ENCODE results near the gene AIFM3. TPM values are rescaled to one million over a fixed set of nuclear protein-coding genes. Genes with fewer than 3 reads are reported as not detected.

AIFM3 gene
- total RNA-seq, 1 experiment from 2014 or later, result 2.6 TPM

GRCh38 chr22:21029486-21030025, 62.5 kb downstream of the AIFM3 start:
- TF ChIP-seq ETV6 (CRISPR knock-in tag; IDR thresholded peaks at IDR 0.05) (no peak), CREM (CRISPR knock-in tag; IDR thresholded peaks at IDR 0.05) (no peak), ZNF263 (CRISPR knock-in tag; IDR thresholded peaks at IDR 0.05; ENCODE audit: low read depth) (no peak), PREB (CRISPR knock-in tag; IDR thresholded peaks at IDR 0.05; ENCODE audit: borderline replicate concordance) (no peak), ATF2 (CRISPR knock-in tag; IDR thresholded peaks at IDR 0.05; ENCODE audit: borderline replicate concordance, low read depth) (no peak), CREB1 (CRISPR knock-in tag; IDR thresholded peaks at IDR 0.05) (no peak), ZNF425 (CRISPR knock-in tag; conservative IDR thresholded peaks at IDR 0.05) (no peak), MYBL2 (CRISPR knock-in tag; IDR thresholded peaks at IDR 0.05) (no peak), GABPB1 (CRISPR knock-in tag; IDR thresholded peaks at IDR 0.05) (no peak), ZNF121 (CRISPR knock-in tag; IDR thresholded peaks at IDR 0.05) (no peak)
- TF ChIP-seq, protein P1, sequence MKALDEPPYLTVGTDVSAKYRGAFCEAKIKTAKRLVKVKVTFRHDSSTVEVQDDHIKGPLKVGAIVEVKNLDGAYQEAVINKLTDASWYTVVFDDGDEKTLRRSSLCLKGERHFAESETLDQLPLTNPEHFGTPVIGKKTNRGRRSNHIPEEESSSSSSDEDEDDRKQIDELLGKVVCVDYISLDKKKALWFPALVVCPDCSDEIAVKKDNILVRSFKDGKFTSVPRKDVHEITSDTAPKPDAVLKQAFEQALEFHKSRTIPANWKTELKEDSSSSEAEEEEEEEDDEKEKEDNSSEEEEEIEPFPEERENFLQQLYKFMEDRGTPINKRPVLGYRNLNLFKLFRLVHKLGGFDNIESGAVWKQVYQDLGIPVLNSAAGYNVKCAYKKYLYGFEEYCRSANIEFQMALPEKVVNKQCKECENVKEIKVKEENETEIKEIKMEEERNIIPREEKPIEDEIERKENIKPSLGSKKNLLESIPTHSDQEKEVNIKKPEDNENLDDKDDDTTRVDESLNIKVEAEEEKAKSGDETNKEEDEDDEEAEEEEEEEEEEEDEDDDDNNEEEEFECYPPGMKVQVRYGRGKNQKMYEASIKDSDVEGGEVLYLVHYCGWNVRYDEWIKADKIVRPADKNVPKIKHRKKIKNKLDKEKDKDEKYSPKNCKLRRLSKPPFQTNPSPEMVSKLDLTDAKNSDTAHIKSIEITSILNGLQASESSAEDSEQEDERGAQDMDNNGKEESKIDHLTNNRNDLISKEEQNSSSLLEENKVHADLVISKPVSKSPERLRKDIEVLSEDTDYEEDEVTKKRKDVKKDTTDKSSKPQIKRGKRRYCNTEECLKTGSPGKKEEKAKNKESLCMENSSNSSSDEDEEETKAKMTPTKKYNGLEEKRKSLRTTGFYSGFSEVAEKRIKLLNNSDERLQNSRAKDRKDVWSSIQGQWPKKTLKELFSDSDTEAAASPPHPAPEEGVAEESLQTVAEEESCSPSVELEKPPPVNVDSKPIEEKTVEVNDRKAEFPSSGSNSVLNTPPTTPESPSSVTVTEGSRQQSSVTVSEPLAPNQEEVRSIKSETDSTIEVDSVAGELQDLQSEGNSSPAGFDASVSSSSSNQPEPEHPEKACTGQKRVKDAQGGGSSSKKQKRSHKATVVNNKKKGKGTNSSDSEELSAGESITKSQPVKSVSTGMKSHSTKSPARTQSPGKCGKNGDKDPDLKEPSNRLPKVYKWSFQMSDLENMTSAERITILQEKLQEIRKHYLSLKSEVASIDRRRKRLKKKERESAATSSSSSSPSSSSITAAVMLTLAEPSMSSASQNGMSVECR (CRISPR knock-in tag; IDR thresholded peaks at IDR 0.05; ENCODE audit: borderline replicate concordance), result no peak
- peaks cover 33% of the 10 kb centered on the region for H3K27me3 Mint-ChIP-seq (ENCODE audit: low read depth)
- no peaks in the 10 kb centered on the region for H3K36me3 Mint-ChIP-seq
- H3K4me3 Mint-ChIP-seq, result no peak overlapping the region
- ChIA-PET POLR2A (no interaction called here), CTCF (interaction anchor here (0.9 to 2.4 kb wide), 3 partner anchors 9 to 17 kb away, joined by 3 to 9 read pairs (median 3); partner anchors contain the start of gene LRRC74B)
- ATAC-seq, result no peak
- H3K9me3 Mint-ChIP-seq, result no peaks in the 10 kb centered on the region
- no peak overlapping the region for H3K27ac Mint-ChIP-seq
- peaks cover 6% of the 10 kb centered on the region for H3K4me1 Mint-ChIP-seq
- no peak for DNase-seq (ENCODE audit: low spot score)

GRCh38 chr22:21030032-21030431, 63.0 kb downstream of the AIFM3 start:
- Mint-ChIP-seq H3K27ac (no peak overlapping the region), H3K4me1 (peaks cover 6% of the 10 kb centered on the region), H3K4me3 (no peak overlapping the region), H3K9me3 (no peaks in the 10 kb centered on the region), H3K36me3 (no peaks in the 10 kb centered on the region), H3K27me3 (ENCODE audit: low read depth) (peaks cover 33% of the 10 kb centered on the region)
- CTCF ChIA-PET, result interaction anchor here (1.1 to 2.4 kb wide), 2 partner anchors 9 to 16 kb away, joined by 3 to 9 read pairs; partner anchors contain the start of gene LRRC74B
- ATAC-seq (no peak), DNase-seq (ENCODE audit: low spot score) (no peak)
- POLR2A ChIA-PET, result no interaction called here
- TF ChIP-seq ZNF232 (CRISPR knock-in tag; IDR thresholded peaks at IDR 0.05) (no peak), ZBTB43 (CRISPR knock-in tag; IDR thresholded peaks at IDR 0.05) (no peak), NR1H2 (CRISPR knock-in tag; IDR thresholded peaks at IDR 0.05) (no peak), GTF2I (CRISPR knock-in tag; conservative IDR thresholded peaks at IDR 0.05) (no peak), ZNF317 (CRISPR knock-in tag; IDR thresholded peaks at IDR 0.05; ENCODE audit: borderline replicate concordance, low read depth) (no peak), ZNF425 (CRISPR knock-in tag; conservative IDR thresholded peaks at IDR 0.05) (no peak), PREB (CRISPR knock-in tag; IDR thresholded peaks at IDR 0.05; ENCODE audit: borderline replicate concordance) (no peak), SP1 (CRISPR knock-in tag; conservative IDR thresholded peaks at IDR 0.05) (no peak)

All from WTC11 (cell line).